NCI-H446 (cell line): Measurements from ENCODE around the gene NCOA7.
"Not testable (repeated sequence)": the region's sequence is repeated elsewhere in the genome, so short reads cannot be mapped to it uniquely, and the experiment has no call there.

Experiments used
- DNase-seq, 2 experiments: peaks; one replicate each; lab custom pipeline; 2025; lab: John Stamatoyannopoulos, UW

NCOA7 gene

DNA sequence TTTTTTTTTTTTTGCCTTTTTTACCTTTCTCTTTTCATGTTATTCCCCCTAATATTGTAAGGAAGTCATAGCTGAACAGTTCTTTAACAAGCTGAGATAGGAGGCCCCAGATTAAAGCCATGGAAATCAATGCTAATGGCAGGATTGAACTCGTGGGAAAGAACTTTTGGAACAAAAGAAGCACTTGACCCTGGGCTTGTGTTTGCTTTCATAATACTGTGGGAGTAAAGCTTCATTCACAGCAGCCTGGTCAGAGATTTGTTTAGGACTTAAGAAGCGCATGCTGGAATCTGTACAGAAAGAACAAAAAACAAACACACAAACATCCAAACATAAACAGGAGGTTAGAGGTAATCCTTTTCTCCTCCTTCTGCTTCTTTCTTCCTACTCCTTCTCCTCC, 36.2 kb upstream of the NCOA7 start:
- no peak for DNase-seq

DNA sequence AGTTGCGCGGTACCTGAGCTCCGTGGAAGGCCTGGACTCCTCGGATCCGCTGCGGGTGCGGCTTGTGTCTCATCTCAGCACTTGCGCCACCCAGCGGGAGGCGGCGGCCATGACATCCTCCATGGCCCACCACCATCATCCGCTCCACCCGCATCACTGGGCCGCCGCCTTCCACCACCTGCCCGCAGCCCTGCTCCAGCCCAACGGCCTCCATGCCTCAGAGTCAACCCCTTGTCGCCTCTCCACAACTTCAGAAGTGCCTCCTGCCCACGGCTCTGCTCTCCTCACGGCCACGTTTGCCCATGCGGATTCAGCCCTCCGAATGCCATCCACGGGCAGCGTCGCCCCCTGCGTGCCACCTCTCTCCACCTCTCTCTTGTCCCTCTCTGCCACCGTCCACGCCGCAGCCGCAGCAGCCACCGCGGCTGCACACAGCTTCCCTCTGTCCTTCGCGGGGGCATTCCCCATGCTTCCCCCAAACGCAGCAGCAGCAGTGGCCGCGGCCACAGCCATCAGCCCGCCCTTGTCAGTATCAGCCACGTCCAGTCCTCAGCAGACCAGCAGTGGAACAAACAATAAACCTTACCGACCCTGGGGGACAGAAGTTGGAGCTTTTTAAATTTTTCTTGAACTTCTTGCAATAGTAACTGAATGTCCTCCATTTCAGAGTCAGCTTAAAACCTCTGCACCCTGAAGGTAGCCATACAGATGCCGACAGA, 31.4 kb upstream of the NCOA7 start:
- DNase-seq, result no peak

DNA sequence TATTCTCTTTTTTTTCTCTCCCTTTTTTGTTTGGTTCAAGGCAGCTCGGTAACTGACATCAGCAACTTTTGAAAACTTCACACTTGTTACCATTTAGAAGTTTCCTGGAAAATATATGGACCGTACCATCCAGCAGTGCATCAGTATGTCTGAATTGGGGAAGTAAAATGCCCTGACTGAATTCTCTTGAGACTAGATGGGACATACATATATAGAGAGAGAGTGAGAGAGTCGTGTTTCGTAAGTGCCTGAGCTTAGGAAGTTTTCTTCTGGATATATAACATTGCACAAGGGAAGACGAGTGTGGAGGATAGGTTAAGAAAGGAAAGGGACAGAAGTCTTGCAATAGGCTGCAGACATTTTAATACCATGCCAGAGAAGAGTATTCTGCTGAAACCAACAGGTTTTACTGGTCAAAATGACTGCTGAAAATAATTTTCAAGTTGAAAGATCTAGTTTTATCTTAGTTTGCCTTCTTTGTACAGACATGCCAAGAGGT, 30.8 kb upstream of the NCOA7 start:
- DNase-seq, result no peak

DNA sequence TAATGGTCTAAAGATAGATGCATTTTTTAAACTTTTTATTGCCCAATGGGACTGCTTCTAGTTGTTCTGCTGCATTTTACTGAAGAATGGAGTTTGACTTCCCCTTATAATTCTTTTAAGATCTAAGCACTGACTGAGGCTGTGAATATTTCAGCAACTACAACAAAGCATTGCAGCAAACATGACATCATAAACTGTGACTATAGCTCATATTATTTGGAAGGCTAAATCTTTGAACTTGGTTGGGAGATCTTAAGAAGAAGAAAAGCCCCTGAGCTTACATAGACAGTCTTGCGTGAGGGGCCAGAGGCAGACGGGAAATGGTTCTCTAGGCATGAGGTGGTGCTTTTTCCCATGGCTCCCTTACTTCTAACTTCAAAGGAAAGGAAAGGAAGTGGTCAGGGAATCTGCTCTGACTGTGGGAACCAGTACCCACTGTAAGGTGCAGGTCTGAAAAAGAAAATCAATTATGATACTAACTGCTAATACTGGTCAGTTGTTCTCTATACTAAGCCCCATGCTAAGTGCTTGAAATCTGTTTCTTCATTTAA, 26.6 kb upstream of the NCOA7 start:
- DNase-seq, result no peak

DNA sequence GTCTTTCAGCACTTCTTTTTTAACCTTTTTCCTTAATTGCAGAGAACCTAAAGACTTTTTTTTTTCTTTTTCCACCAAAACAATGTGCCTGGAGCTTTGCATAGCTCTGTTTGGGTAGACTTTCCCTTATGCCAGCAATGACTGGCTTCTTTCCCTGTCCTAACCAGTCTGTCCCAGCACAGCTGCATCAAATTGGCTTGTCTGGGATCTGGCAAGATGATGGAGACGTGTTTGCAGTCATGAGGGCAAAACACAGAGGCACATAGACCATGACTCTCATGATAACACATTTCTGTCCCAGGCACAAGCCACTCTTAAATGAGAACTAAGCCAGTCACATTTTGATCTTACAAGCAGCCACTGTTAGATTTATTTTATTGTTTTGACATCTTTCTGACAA, 24.8 kb upstream of the NCOA7 start:
- DNase-seq, result no peak

DNA sequence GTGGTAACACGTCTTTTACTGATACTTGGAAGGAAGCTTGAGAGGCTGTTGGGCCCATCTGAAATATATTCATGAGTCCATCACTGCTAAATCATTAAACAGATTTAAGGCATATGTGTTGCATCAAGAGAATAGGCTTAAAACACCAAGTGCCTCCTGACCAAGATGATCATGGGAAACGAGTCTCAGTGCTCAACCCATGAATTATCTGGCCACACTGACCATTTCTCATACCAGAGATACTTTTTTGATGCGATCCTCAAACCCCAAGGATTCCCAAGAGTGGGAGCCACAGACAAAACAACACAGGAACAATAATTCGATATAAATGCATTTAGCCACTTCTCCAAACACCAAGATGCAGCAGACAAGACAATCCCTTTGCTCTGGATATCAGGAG, 24.1 kb upstream of the NCOA7 start:
- DNase-seq, result no peak

DNA sequence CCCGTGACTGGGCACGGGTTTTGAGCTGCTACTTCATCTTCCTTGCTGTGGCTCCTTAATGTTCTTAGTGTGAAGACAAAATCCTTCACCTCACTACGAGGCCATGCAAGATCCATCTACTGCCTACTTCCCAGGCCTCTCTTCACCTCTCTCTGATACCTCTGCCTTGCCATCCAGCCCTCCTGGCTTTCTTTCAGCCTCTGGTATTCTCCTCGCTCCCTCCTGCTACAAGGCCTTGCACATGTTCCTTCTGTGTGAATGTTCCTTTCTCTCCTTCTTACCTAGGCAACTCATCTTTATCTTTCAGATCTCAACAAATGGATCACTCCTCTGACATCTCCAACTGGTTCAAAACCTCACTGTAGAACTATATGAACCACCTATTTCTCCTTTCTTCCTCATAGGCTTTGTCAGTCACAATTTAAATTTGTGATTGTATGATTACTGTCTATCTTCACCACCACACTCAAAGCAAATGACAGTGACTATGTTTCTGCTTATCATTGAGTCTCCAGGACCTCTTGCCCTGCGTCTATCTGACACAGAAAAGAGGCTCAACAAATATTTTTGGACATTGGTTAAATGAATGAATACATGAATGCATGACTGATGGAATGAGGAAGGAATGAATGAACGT, 21.5 kb upstream of the NCOA7 start:
- DNase-seq, result no peak

DNA sequence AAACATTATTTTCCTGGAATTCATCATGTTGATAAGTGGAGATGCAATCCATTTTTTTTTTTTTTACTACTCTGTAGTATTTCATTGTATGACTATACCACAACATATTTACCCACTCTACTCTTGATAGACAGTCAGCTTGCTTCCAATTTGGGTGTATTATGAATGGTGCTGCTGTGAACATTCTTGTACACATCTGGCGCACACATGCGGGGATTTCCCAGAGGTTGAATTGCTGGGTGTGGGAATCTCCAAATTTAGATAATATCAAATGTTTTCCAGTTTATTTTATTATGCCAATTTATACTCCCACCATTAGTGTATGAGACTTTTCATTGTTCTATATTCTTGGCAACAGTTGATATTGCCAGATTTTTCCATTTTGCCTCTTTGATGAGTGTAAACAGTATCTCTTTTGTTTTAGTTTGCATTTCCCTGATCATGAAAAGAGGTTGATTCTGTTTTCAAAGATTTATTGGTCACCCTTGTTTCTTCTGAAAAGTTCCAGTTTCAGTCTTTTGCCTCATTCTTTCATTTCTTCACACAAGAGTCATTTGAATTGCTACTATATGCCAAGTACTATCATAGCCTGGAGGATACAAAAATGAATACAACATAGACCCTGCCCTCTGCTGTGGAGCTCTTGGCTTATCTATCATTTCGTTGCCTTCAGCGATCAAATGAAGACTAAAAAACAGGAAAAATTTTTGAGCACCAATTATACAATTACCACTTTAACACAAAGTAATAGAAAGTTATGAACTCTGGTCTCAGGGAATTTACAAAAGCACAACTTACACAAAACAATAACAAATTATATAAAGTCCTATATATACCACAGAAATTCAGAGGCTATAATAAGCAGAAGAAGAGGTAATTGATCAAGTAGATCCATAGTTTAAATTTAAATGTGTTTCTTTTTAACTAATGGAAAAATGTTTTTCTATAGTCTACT, 17.1 kb upstream of the NCOA7 start:
- no peak for DNase-seq

DNA sequence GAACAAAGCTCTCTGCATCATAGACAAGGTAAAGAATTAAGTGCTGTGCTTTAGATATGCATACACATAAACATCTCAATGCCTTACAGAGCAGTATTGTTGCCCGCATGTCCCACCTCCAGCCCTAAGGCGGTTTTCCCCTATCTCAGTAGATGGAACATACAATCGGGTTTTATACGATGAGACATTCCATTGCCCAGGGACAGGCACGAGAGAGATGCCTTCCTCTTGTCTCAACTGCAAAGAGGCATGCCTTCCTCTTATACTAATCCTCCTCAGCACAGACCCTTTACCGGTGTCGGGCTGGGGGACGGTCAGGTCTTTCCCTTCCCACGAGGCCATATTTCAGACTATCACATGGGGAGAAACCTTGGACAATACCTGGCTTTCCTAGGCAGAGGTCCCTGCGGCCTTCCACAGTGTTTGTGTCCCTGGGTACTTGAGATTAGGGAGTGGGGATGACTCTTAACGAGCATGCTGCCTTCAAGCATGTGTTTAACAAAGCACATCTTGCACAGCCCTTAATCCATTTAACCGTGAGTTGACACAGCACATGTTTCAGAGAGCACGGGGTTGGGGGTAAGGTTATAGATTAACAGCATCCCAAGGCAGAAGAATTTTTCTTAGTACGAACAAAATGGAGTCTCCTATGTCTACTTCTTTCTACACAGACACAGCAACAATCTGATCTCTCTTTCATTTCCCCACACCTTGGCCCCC, 14.5 kb upstream of the NCOA7 start:
- DNase-seq, result not testable (repeated sequence)

DNA sequence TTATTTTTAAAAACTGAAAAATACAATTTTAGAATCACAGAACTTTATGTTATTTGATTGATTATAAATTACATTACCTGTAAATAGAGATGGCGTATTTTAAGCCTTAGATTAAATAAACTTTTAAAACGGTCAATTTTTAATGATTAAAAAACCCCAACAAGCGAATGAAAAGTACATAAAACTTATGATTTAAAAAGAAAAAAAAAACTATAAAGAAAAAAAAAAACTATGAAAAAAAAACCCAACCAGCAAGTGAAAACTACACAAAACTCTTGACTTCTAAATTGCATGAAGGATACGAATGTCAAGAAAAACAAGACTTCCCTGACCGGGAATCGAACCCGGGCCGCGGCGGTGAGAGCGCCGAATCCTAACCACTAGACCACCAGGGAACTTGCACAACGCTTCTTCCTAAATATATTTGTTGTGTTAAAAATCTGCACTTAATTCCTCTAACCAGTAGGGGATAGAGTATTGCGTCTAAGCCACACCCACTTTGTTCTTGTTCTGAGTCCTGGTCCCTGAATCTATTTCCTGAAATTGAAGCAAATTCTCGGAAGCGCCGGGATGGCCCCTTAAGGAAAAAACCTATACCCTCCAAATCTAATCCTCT, 10.7 kb upstream of the NCOA7 start:
- DNase-seq, result peak; percentile 89 to 90

DNA sequence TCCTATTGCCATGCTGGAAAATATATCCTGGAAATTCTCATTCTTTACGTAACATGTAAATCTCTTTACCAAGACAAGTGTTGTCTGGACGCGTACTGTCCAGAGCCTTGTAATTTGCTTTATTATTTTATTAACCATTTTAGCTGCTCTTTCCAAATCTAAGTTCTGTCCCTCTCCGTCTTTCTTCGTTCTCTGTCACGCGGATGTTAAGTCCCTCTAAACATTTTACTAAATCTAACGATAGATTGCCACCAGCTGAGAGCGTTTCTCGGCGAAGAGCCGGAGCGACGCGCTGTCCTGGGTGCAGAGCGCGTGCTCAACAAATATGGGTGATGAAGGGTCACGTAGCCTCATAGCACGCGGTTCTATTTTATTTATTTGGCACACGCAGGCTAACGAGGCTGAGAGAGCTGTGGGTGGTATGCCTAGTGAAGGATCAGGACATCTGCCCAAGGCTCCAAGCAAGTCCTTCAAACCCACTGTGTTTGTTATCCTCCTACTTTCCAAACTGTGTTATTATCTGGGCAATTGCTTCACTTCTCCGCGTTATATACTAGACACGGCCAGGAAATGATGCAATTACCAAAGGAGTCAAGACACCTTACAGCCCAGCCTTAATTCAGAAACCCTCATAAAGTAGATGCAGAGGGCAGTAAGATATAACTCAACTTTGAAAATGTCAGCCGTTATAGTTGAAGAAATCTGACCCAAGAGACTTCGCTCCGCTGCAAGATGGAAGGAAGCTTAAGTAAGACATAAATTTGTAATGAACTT, 10.0 kb upstream of the NCOA7 start:
- peak; percentile 56 to 82 for DNase-seq

DNA sequence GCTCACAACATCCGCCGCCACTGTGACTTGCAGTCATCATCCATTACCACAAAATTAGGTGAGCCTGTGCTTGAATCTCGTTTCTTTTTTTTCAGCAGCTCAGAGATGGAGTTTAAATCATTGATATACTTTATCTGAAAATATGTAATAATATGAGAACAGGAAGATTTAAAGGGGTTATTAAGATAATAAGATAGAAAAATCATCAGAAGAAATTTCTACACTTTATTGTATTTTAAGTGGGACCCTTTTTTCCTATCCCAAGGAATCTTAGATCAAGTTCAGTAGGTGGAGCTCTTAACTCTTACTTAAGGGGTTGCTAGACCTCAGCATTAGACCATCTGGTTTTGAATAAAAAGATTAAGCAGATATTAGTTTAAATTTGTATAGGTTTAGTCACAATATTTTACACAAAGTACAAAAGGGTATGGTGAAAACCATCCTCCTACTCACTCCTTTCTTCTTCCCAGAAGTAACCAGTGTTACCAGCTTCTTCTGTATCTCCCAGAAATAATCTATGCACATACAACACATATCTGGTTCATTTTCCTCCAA, 9.4 kb upstream of the NCOA7 start:
- DNase-seq, result peak; percentile 24 to 42

DNA sequence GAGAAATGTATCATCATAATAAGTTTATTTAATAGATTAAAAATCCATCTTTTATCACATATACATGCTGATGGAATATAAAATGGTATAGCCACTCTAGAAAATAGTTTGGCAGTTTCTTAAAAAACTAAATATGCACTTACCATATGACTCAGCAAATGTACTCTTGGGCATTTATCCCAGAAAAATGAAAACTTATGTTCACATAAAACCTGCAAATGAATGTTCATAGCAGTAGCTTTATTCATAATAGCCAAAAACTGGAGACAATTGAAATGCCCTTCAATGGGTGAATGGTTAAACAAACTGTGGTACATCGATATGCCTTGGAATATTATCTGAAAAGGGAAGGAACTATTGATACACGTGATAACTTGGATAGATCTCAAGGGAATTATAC, 6.4 kb upstream of the NCOA7 start:
- DNase-seq, result peak in 1 of 2 experiments; percentile 25

DNA sequence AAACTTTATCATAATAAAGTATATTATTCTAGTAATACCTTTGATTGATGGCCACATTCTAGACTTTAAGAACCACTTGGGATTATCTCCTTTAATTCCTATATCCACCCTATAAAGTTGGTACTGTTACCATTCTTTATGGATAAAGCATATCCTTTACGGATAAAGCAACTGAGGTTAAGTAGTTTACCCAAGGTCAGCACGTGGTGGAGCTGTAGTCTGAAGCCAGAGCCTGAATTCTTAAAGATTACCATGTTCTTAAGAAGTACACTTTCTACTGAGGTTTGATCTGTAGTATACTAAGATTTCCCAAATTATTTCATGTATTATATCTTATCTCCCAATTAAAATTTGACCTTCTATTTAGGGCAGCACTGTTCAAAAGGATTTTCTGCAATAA, 3.0 kb upstream of the NCOA7 start:
- no peak for DNase-seq

DNA sequence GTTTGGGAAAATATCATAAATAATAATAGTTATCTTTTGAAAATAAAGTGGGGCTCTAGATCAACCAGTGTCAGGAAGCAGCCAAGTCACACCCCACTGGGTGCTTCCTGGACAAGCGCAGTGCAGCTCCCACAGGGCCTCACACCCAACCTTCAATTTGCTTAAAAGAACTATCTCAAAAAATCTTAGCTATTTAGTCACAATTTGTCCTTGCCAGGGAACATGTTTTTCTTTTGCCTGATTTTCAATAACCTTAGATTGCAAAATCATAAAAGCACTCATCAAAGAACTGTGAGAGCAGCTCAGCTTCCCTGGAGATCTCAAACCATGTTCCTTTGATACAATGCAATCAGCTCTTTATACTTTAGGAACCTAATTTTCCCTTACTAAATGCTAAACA, 1.6 kb upstream of the NCOA7 start:
- DNase-seq, result no peak

DNA sequence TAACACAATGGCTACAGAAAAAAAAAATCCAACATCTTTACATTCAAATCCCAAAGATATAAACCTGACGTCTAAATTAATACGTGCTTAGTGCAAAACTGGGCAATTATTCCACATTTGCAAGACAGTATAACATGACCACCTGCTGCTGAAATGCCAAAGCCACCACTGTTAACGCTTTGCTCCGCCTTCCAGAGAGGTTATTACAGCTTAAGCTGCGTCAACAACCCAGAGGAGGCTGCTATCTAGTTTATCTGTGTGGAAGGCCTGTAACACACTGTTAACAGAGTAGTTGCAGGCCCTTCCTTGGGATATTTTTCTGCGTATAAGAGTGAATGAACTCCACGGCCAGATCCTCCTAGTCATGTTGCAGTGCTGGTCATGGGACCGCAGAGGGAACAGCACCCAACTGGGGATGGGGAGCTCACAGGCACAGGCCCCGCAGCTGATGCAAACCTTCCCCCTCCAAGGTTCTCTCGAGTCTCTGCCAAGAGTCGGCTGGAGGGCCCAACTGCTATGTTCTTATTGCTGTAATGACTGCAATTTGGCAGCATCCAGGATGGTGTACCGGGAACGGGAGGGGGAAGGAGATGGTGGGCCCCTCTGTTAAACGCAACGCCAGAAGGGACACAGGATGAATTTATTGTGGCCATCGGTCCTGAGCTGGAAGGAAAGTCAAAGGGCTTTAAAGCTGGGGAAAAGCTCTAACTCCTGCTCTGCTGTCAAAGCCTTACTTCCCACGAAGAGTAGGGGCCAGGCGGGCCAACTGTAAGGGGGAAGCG, 993 bp upstream of the NCOA7 start:
- peak; percentile 44 to 65 for DNase-seq

DNA sequence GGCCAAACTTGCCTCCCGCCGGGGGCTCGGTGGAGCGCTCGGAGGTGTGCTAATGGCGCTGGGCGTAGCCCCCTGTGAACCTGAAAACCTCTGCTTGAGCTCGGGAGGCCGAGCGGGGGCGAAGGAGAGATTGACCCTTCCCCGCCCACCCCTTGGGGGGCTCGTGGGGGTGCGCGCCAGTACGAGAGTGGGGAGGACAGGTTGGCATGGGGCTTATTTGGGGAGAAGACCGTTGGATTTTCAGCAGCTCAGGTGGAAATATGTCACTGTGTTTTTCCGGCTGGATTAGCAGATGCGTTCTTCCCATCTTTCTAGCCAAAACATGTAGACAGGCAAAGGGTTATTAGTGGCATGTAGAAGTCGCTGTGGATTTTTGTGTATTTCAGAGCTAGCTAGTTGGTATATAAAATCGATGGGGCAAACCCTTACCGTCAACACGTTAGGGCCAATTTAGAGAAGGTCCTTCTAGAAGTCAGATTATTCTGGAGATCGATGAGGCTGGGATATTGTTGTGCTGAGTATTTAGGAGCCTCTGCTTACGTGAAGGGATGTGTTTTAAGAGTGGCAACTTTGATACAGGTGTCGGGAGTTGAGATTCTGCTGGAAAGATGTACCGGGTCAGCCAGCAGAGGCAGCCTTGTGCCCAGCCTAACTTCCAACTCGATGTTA, 525 bp downstream of the NCOA7 start:
- DNase-seq, result no peak

DNA sequence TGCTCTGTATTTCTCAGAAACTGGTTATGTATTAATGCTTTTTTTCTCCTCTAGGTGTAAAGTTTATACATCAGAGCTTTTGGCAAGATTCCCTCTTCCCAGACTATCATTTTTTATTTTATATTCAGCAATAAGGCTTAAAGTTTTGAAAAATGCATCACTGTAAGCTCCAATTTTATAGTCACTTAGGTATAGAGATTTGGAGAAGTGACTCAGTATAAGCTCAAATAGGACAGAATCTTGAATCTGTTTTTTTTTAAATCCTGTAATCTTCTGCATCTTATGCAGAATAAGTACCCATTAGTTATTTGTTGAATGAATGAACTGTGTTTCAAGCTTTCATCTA, 1.0 kb downstream of the NCOA7 start:
- DNase-seq, result no peak

DNA sequence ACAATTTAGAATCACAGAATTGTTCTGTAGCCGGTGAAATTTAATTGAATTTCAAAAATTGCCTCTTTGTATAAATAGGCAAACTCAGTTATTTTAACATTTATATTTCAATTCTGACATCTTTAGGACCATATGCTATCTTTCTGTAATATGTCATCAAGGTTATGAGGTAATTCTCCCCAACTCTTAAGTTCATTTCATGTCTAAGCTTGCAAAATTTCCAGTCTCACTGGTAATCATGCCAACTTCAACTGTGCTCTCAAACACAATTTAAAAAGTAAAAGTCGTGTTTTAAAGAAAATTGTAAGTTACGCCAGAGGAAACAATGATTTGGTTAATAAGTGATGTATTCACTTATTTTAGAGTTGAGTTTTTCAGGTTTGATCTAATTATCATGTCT, 1.4 kb downstream of the NCOA7 start:
- no peak for DNase-seq
